ENCODE results near the gene SGSH.

SGSH gene

DNA sequence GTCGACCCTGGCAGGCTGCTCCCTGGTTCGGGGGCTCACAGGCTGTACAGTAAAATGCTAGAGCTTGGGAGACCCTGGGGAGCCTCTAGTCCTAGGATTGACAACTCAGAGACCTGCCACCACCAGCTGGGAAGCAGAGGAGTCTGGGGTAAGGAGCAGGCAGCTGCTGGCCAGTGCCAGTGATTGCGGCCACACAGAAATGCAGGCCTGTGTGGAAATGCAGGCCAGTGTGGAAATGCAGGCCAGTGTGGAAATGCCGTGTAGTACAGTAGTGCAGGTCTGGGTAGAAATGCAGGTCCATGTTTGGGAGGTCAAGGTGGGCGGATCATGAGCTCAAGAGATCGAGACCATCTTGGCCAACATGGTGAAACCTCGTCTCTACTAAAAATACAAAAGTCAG lies 23.5 kb downstream of the SGSH start:
- Histone ChIP-seq H3K9ac (ENCODE audit: low read depth, low read length, poor library complexity, severe bottlenecking) (no peak overlapping the region), H4K20me1 (ENCODE audit: insufficient read depth, low read length, poor library complexity, severe bottlenecking) (no peaks in the 10 kb centered on the region), H3K9me2 (replicated peaks; ENCODE audit: low read depth, low read length) (no peaks in the 10 kb centered on the region), H3K9me3 (ENCODE audit: insufficient read depth, low read depth, low read length) (no peaks in the 10 kb centered on the region), H3F3A (ENCODE audit: low read depth) (no peaks in the 10 kb centered on the region), H3K4me3 (ENCODE audit: low read length, poor library complexity, severe bottlenecking) (no peak overlapping the region), H3K4me2 (ENCODE audit: low read depth, low read length, poor library complexity, severe bottlenecking) (no peak overlapping the region), H3K27me3 (ENCODE audit: insufficient read depth, low read length, poor library complexity, severe bottlenecking) (no peaks in the 10 kb centered on the region), H3K4me1 (ENCODE audit: insufficient read depth, low read length, poor library complexity, severe bottlenecking) (no peaks in the 10 kb centered on the region), H3K36me3 (ENCODE audit: insufficient read depth, low read length) (no peaks in the 10 kb centered on the region), H3K79me2 (ENCODE audit: insufficient read depth, low read length) (no peaks in the 10 kb centered on the region), H2AFZ (ENCODE audit: low read length) (no peak overlapping the region)
- no peak for TF ChIP-seq EZH2phosphoT487 (IDR thresholded peaks at IDR 0.05; ENCODE audit: borderline replicate concordance)
- TF ChIP-seq, protein P1, sequence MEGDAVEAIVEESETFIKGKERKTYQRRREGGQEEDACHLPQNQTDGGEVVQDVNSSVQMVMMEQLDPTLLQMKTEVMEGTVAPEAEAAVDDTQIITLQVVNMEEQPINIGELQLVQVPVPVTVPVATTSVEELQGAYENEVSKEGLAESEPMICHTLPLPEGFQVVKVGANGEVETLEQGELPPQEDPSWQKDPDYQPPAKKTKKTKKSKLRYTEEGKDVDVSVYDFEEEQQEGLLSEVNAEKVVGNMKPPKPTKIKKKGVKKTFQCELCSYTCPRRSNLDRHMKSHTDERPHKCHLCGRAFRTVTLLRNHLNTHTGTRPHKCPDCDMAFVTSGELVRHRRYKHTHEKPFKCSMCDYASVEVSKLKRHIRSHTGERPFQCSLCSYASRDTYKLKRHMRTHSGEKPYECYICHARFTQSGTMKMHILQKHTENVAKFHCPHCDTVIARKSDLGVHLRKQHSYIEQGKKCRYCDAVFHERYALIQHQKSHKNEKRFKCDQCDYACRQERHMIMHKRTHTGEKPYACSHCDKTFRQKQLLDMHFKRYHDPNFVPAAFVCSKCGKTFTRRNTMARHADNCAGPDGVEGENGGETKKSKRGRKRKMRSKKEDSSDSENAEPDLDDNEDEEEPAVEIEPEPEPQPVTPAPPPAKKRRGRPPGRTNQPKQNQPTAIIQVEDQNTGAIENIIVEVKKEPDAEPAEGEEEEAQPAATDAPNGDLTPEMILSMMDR (conservative IDR thresholded peaks at IDR 0.05; ENCODE audit: low read length), result no peak

DNA sequence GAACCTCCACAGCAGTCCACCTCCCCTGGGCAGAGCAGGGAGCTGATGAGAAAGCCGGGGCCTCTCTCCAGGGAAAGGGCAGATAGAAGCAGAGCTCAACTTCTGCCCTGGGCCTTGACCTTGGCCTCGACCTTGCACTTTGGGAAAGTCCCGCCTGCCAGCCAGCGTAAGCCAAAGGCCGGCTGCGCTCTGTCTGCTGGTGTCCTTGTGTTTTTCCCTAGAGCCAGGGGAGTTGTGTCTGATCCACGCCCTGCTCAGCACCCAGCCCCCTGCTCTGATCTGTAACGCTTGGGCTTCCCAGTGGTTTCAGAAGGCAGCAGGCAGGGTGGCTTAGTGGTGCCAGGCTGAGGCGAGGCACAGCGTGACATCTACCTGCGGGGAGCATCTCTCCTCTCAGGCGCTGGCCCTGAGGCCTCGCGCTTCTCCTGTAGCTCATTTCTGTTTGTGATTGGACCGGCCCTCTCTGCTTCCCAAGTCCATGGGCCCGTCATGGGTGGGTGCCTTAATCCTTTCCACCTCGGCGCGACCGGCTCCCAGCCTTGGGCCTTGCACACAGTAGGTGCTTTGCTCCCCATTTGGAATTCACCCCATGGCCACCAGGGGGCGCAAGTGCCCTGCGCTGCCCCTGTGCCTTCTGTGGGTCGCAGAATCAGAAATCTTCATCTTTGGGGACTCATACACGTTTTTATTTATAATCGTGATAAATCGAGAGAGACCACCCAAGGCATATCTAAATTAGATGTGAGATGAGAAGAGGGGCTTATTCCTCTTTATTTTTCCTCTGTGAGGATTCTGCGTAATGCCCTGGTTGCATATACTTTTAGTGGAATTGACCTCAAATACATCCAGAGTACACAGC lies 24.2 kb downstream of the SGSH start:
- Histone ChIP-seq H3K36me3 (ENCODE audit: insufficient read depth, low read length) (no peaks in the 10 kb centered on the region), H3K4me3 (ENCODE audit: low read length, poor library complexity, severe bottlenecking) (no peak overlapping the region), H3K9me2 (replicated peaks; ENCODE audit: low read depth, low read length) (no peaks in the 10 kb centered on the region), H3K4me1 (ENCODE audit: insufficient read depth, low read length, poor library complexity, severe bottlenecking) (no peaks in the 10 kb centered on the region), H3K27me3 (ENCODE audit: insufficient read depth, low read length, poor library complexity, severe bottlenecking) (no peaks in the 10 kb centered on the region), H3K9ac (ENCODE audit: low read depth, low read length, poor library complexity, severe bottlenecking) (no peak overlapping the region), H4K20me1 (ENCODE audit: insufficient read depth, low read length, poor library complexity, severe bottlenecking) (no peaks in the 10 kb centered on the region), H3K4me2 (ENCODE audit: low read depth, low read length, poor library complexity, severe bottlenecking) (no peak overlapping the region), H3K9me3 (ENCODE audit: insufficient read depth, low read depth, low read length) (no peaks in the 10 kb centered on the region), H3K79me2 (ENCODE audit: insufficient read depth, low read length) (no peaks in the 10 kb centered on the region), H2AFZ (ENCODE audit: low read length) (no peak overlapping the region), H3F3A (ENCODE audit: low read depth) (no peaks in the 10 kb centered on the region)
- no peak for TF ChIP-seq EZH2phosphoT487 (IDR thresholded peaks at IDR 0.05; ENCODE audit: borderline replicate concordance)
- TF ChIP-seq, protein P1 (conservative IDR thresholded peaks at IDR 0.05; ENCODE audit: low read length), result peak; percentile 99

DNA sequence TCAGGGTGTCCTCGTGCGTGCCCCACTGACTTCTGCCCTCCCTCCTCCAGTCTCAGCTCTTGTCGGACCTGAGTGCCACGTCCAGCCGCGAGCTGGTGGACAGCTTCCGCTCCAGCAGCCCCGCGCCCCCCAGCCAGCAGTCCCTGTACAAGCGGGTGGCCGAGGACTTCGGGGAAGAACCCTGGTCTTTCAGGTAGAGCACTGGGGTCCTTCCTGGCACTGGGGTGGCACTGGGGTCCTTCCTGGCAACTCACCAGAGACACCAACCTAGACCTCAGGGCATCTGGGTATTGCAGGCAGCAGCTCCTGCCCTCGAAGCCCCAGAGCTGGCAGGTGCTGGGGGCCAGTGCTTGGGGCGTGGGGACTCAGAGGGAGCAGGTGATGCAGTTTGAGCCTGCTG lies 25.0 kb downstream of the SGSH start:
- Histone ChIP-seq H3K4me3 (ENCODE audit: low read length, poor library complexity, severe bottlenecking) (no peak overlapping the region), H3K27me3 (ENCODE audit: insufficient read depth, low read length, poor library complexity, severe bottlenecking) (no peaks in the 10 kb centered on the region)
- TF ChIP-seq EZH2phosphoT487 (IDR thresholded peaks at IDR 0.05; ENCODE audit: borderline replicate concordance), result no peak

More for the DNA sequence above, 25.0 kb downstream of the SGSH start:
- H4K20me1 ChIP-seq (ENCODE audit: insufficient read depth, low read length, poor library complexity, severe bottlenecking), result no peaks in the 10 kb centered on the region
- H3K36me3 ChIP-seq (ENCODE audit: insufficient read depth, low read length), result no peaks in the 10 kb centered on the region
- no peak overlapping the region for H2AFZ ChIP-seq (ENCODE audit: low read length)
- H3K9me3 ChIP-seq (ENCODE audit: insufficient read depth, low read depth, low read length), result no peaks in the 10 kb centered on the region
- no peak overlapping the region for H3K4me2 ChIP-seq (ENCODE audit: low read depth, low read length, poor library complexity, severe bottlenecking)
- no peaks in the 10 kb centered on the region for H3K79me2 ChIP-seq (ENCODE audit: insufficient read depth, low read length)
- H3F3A ChIP-seq (ENCODE audit: low read depth), result no peaks in the 10 kb centered on the region
- no peaks in the 10 kb centered on the region for H3K9me2 ChIP-seq (replicated peaks; ENCODE audit: low read depth, low read length)
- H3K4me1 ChIP-seq (ENCODE audit: insufficient read depth, low read length, poor library complexity, severe bottlenecking), result no peaks in the 10 kb centered on the region
- no peak overlapping the region for H3K9ac ChIP-seq (ENCODE audit: low read depth, low read length, poor library complexity, severe bottlenecking)
